NCI-H774 (cell line): ENCODE measurements around the gene SFTPB.
"Not testable (repeated sequence)": the region's sequence is repeated elsewhere in the genome, so short reads cannot be mapped to it uniquely, and the experiment has no call there.

Source experiments
- DNase-seq: peaks from one replicate; lab custom pipeline; 2025; lab: John Stamatoyannopoulos, UW

The SFTPB gene

DNA sequence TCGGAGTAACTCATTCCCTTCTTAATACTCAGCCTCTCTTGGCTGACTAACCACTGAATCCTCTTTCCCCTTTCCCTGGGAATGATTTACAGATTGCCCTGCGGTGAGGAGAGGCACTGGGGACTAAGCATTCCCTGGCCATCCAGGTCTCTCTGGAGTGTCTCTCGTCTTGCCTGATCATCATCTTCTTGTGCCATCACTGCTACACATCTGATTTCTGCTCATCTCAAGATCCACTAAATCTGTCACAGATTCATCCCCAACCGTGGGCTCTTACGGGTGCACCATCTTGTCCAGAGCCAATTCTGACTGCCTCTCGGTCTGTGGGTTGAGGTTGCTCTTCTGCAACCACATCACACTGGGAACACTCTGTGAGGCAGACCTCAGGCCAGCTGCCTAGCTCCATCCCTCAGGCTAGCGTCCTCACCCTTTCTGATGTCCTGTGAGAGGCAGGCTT, 12.0 kb downstream of the SFTPB start:
- DNase-seq, result no peak

GRCh38 chr2:85653996-85654395, 14.0 kb downstream of the SFTPB start:
- DNase-seq, result no peak

DNA sequence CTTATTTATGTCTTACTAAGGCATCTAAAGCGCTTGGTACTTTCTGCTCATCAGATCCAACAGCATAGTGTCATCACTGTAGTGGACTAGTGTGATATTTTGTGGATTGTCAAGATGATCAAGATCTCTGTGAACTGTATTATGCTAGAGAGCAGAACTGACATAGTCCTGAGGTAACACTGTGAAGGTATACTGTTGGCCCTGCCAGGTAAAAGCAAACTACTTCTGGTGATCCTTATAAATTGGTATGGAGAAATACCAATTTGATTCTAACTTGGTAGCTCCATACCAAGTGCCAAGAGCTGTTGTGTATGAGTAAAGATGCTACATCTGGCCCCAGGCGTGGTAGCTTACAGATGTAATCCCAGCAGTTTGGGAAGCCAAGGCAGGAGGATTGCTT, 15.9 kb downstream of the SFTPB start:
- DNase-seq, result no peak

DNA sequence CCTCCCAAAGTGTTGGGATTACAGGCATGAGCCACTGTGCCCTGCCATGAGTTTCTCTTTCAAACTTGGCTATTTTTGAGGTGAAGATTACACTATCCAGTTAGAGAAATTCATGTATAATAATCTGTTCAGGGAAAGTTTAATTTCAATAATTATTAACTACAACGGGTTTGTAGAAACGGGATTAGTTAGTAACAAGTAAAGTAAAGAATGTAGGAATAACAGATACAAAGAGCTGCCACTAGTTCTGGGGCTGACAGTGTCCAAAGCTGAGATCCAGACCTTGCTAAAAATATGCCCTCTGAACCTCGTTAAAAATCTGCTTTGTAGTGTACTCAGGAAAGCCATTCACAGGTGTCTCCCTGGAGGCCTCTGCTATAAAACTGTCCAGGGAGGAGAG, 16.9 kb downstream of the SFTPB start:
- DNase-seq, result no peak

DNA sequence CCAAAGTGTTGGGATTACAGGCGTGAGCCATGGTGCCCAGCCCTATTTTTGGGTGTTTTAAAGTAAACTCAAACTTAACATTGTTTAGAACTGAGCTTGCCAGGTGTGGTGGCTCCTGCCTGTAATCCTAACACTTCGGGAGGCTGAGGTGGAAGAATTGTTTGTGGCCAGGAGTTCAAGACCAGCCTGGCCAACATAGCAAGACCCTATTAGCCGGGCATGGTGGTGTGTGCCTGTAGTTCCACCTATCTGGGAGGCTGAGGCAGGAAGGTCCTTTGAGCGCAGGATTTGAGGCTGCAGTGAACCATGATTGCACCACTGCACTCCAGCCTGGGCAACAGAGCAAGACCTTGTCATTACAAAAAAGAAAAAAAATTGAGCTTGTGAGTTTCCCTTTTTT, 17.5 kb downstream of the SFTPB start:
- no peak for DNase-seq

DNA sequence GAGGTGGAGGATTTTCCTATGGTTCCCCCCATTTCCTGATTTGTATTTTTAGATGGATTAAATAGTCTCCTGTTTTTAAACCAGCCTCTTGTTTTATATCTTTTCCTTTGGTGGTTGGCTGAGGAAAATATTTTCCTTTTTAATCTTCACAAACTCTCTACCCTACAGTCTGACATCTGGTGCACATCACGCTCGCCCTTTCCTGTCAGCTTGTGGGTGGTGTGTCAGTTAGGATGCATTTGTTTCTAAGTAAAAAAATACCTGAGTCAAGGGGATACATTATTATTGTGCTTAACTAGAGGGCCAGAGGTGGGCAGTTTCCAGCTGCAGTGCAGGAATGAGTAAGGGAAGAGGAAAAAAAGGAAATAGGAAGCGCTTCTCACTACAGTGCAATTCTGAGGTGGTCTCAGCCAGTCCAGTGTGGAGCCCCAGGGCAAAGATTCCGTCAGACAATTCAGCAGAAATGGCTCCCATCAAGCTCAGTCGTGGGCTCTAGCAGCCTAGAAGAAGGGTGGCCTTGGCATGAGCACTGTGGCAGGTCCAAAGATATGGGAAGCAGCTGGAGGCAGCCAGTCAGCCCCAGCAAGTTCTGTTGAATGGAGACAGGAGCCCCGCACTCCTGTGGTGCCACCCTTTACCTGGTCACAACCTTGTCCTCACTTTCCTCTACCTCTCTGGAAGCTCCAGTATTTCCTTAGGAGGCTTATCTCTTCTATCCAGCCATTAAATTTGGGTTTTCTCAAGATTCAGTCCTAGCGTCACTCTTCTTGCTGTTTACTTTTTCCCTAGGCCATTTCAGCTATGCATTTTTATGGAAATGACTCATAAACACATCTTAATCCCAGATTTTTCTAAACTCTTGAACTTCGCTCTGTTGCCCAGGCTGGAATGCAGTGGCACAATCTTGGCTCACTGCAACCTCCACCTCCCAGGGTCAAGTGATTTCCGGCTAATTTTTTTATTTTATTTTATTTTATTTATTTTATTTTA, 18.5 kb downstream of the SFTPB start:
- no peak for DNase-seq

GRCh38 chr2:85648619-85649018, 19.4 kb downstream of the SFTPB start:
- DNase-seq, result no peak

GRCh38 chr2:85647823-85648526, 20.0 kb downstream of the SFTPB start:
- no peak for DNase-seq

GRCh38 chr2:85646166-85646565, 21.8 kb downstream of the SFTPB start:
- DNase-seq, result no peak

GRCh38 chr2:85644909-85645308, 23.1 kb downstream of the SFTPB start:
- DNase-seq, result no peak

GRCh38 chr2:85642725-85643124, 25.3 kb downstream of the SFTPB start:
- no peak for DNase-seq

DNA sequence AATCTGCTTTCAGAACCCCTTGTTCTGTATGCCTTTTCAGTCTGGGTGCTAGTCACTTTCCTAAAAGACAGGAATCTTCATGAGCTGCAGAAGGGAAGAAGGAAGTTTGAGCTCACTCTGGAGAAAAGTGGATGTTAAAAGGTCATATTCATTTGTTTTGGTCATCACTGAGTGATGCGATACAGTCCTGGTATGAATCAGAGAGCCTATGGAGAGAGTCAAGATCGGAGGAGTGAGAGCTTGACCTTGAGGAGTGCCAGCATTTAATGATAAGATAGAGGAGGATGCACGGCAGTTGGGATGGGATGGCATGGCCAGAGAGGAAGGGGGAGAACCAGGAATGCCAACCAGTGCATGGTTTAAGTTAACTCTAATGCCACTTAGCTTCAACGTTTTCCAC, 32.4 kb downstream of the SFTPB start:
- no peak for DNase-seq

- DNase-seq, result no peak
Measured at GRCh38 chr2:85635011-85635410, 33.0 kb downstream of the SFTPB start.

DNA sequence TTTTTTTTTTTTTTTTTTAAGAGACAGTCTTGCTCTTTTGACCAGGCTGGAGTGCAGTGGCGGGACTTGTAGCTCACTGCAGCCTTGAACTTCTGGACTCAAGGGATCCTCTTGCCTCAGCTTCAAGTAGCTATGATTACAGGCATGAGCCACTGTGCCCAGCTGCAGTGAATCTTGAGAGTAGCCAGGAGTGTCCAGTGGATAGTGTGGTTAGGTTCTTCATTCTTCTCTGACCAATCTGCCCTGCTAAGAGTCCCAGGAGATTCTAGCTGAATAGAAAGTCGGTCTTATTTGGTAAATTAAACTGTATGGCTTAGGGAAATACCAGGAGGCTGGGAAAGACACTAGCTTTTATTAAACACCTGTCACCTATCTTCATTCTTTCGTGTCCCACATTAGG, 36.7 kb downstream of the SFTPB start:
- no peak for DNase-seq

GRCh38 chr2:85628658-85629057, 39.3 kb downstream of the SFTPB start:
- no peak for DNase-seq

DNA sequence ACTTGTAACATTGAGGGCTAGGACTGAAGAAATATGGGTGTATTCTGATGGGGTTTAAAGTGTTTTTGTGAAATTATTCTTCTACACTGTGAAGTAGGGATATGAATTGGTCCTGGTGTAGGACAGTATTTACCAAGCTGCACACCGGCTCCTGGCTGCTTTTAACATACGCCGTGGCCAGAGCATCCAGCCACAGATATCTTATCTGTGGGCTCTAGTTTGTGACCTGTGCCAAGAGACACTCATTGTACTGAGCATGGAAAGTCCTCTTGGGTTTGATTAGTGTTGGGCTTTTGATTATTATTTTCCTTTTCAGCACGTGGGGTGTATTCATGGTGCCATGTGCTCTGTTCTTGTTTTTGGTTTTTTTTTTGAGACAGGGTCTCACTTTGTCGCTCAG, 44.0 kb downstream of the SFTPB start:
- DNase-seq, result no peak

DNA sequence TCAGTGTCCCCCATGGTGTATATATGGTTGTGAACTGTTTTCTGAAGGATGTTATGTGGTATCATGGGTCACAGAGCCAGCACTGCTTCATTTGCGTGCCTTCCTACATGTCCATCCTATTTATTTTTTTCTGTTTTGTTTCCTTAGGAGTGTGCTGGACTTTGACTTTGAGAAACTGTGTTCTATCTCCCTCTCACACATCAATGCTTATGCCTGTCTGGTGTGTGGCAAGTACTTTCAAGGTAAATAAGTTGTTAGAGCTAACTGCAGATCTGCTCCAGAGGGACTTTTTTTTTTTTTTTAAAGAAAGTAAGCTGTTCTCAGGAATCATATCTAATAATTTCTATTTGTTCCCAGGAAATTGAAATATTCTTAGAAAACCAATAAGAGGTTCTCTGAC, 46.7 kb downstream of the SFTPB start:
- no peak for DNase-seq

GRCh38 chr2:85619617-85620016, 48.4 kb downstream of the SFTPB start:
- no peak for DNase-seq

- not testable (repeated sequence) for DNase-seq
Measured at GRCh38 chr2:85617723-85618122, 50.3 kb downstream of the SFTPB start.

DNA sequence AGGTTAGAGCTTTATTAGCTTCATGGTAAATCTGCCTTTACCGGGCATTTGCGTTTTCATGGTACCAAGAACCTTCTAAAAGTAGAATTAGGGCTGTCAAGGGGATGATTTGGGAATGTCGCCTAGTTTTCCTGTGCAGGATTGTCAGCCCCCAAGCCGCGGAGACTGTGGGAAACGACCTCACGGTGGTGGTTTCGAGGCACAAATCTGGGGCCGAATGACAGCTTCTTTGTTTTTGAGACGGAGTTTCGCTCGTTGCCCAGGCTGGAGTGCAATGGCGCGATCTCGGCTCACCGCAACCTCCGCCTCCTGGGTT, 52.6 kb downstream of the SFTPB start:
- DNase-seq, result no peak

- DNase-seq, result not testable (repeated sequence)
Measured at GRCh38 chr2:85614757-85615156, 53.2 kb downstream of the SFTPB start.

- DNase-seq, result no peak
Measured at GRCh38 chr2:85613717-85614515, 54.1 kb downstream of the SFTPB start.
